ENCODE results near the gene TUBB4B. TPM values are rescaled to one million over a fixed set of nuclear protein-coding genes. Genes with fewer than 3 reads are reported as not detected.

The TUBB4B gene
- total and polyA plus RNA-seq, 2 experiments from 2014 or later, result 334 to 389 TPM

DNA sequence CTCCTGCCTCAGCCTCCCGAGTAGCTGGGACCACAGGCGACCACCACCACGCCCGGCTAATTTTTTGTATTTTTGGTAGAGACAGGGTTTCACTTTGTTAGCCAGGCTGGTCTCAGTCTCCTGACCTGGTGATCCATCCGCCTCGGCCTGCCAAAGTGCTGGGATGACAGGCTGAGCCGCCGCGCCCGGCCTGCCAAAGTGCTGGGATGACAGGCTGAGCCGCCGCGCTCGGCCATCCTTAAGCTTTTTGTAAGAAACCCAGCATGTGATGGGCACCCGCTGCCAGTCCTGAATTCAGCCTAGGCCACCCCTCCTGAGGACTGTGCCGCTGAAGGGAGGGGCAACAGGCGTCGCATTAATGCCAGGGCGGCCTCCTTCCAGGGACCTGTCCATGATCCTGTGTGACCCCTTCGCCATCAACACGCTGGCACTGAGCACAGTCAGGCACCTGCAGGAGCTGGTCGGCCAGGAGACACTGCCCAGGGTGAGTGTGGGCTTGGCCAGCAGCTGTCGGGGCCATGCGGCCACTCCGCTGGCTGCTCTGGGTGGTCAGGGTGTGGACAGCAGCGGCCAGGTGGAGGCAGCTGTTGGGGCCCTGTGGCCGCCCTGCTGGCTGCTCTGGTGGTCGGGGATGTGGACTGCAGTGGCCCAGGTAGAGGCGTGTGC lies 24.5 kb downstream of the TUBB4B start:
- Histone ChIP-seq H3K36me3 (ENCODE audit: insufficient read depth) (peaks cover 10% of the 10 kb centered on the region; the same call in 1 of the 2 replicates), H3K4me2 (no peak overlapping the region), H3K4me3 (no peak overlapping the region), H3K9me2 (ENCODE audit: insufficient read depth) (no peaks in the 10 kb centered on the region), H3K4me1 (ENCODE audit: insufficient read depth) (no peaks in the 10 kb centered on the region), H2AFZ (no peak overlapping the region), H3K27ac (ENCODE audit: low read depth) (no peak overlapping the region), H3K27me3 (ENCODE audit: insufficient read depth) (no peaks in the 10 kb centered on the region), H3K79me2 (replicated peaks; ENCODE audit: insufficient read depth) (no peaks in the 10 kb centered on the region), H4K20me1 (replicated peaks; ENCODE audit: insufficient read depth) (0 out of 2 replicates have a peak, but pooled peaks cover 9% of the 10 kb centered on the region), H3F3A (replicated peaks; ENCODE audit: low read depth) (0 out of 2 replicates have a peak, but pooled peaks cover 4% of the 10 kb centered on the region)
- TF ChIP-seq EZH2 (IDR thresholded peaks at IDR 0.05; ENCODE audit: low read depth, unreplicated experiment) (no peak), NANOG (IDR thresholded peaks at IDR 0.05; ENCODE audit: borderline replicate concordance) (no peak), REST (IDR thresholded peaks at IDR 0.05; ENCODE audit: unreplicated experiment) (no peak), POLR2AphosphoS5 (IDR thresholded peaks at IDR 0.05; ENCODE audit: low read depth) (no peak), ZNF114 (CRISPR knock-in tag; IDR thresholded peaks at IDR 0.05) (no peak), STAT1 (IDR thresholded peaks at IDR 0.05; ENCODE audit: unreplicated experiment) (no peak), CREB1 (CRISPR knock-in tag; IDR thresholded peaks at IDR 0.05; ENCODE audit: low read depth) (no peak), ZNF462 (CRISPR knock-in tag; IDR thresholded peaks at IDR 0.05) (no peak), EZH2phosphoT487 (IDR thresholded peaks at IDR 0.05; ENCODE audit: unreplicated experiment) (no peak), ZNF331 (CRISPR knock-in tag; IDR thresholded peaks at IDR 0.05; ENCODE audit: low read depth) (no peak)
- TF ChIP-seq, protein P1, sequence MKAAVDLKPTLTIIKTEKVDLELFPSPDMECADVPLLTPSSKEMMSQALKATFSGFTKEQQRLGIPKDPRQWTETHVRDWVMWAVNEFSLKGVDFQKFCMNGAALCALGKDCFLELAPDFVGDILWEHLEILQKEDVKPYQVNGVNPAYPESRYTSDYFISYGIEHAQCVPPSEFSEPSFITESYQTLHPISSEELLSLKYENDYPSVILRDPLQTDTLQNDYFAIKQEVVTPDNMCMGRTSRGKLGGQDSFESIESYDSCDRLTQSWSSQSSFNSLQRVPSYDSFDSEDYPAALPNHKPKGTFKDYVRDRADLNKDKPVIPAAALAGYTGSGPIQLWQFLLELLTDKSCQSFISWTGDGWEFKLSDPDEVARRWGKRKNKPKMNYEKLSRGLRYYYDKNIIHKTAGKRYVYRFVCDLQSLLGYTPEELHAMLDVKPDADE (IDR thresholded peaks at IDR 0.05), result no peak
- peaks cover 18% of the 10 kb centered on the region for H3K27me3 Mint-ChIP-seq (ENCODE audit: insufficient read depth, low read depth, poor library complexity)
- peaks cover 4% of the 10 kb centered on the region; the same call in 2 of the 3 replicates for H3K4me1 Mint-ChIP-seq
- no peak overlapping the region for H3K27ac Mint-ChIP-seq
- H3K36me3 Mint-ChIP-seq (ENCODE audit: low read depth), result peaks cover 37% of the 10 kb centered on the region
- H3K4me3 Mint-ChIP-seq, result no peak overlapping the region
- no peaks in the 10 kb centered on the region; the same call in 2 of the 3 replicates for H3K9me3 Mint-ChIP-seq
- no peak for DNase-seq (ENCODE audit: low spot score)
- ATAC-seq, result no peak

All from GM23338 (cell line).